Activated naive CD4-positive, alpha-beta T cell treated with Interleukin-2 at 50 U/mL for 16 hours (primary cell): ENCODE measurements around the gene WASF1.
"Not testable (repeated sequence)": the region's sequence is repeated elsewhere in the genome, so short reads cannot be mapped to it uniquely, and the experiment has no call there.

ENCODE experiments used
- DNase-seq: peaks from one replicate; pipeline ENCODE4 v3.0.0-alpha.2; 2020

The WASF1 gene

DNA sequence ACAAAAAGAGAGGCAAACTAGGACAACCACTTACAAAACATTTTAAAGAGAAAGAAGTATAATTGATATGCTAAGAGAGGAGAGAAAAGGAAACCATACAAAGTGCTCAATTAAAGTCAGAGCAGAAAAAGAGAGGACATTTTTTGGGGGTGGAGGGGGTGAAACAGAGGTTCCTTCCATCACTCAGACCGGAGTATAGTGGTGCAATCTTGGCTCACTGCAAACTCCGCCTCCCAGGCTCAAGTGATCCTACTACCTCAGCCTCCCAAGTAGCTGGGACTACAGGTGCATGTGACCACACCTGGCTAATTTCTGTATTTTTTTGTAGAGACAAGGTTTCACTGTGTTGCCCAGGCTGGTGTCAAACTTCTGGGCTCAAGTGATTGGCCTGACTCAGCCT, 9.4 kb downstream of the WASF1 start:
- DNase-seq, result no peak

DNA sequence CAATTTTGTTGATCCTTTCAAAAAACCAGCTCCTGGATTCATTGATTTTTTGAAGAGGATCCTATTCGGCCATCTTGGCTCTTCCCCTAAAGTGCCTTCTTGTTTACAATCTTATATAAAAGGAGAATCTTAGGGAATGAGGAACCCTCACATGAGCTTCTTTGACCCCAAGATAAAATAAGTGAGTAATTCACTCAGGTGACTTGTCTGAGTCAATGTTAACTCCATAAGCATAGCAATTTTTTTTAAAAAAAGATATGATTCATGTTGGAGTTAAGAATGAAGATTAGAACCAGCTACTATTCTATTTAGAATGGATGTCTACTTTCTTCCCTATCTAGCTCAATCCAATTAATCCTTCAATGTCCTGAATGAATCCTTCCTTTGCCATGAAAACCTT, 21.0 kb downstream of the WASF1 start:
- no peak for DNase-seq

DNA sequence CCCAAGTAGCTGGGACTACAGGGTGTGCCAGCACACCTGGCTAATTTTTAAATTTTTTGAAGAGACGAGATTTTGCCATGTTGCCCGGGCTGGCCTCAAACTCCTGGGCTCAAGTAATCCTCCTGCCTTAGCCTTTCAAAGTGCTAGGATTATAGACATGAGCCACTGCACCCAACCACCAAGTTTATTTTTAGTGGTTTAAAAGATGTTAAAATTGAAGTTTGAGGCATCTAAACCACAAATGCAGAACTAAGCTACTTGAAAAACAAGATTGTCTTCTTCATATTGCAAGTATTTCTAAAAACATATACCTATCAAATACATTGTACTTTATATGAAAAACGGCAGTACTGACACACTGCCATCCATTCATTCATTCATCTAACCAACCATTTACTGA, 31.6 kb downstream of the WASF1 start:
- no peak for DNase-seq

DNA sequence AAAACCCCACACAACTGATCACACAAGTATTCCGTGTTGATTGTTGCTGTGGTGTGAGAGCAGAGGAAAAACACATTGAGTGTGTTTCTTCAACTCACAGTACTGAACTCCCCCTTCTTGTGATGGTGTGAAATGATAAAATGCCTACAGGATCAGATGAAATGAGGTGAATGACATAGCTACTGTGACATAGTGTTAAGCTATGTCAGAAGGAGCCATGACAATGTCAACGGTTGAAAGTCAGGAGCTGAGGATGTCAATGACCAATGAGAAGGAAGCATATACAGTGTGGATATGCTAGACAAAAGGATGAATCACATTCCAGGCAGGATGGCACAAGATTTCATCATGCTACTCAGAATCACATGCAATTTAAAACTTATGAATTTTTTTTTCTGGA, 38.8 kb downstream of the WASF1 start:
- no peak for DNase-seq

DNA sequence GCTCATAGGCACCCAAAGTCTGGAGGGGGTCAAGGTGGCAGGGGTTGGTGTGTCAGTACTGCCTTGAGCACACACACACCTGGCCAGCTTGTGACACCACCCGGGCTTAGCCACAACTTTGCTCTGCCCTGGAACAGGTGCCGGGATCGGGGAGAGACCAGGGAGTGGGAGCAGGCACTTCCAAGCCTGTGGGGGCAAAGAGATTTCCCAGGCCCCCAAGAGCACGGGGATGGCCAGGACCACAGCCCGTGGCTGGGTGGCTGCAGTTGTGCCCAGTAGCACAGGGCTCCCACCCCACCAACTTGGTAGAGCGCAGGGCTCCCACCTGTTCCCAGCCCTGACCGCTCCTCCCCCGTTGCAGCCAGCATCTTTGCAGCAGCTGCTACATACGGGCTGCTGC, 40.4 kb downstream of the WASF1 start:
- no peak for DNase-seq

DNA sequence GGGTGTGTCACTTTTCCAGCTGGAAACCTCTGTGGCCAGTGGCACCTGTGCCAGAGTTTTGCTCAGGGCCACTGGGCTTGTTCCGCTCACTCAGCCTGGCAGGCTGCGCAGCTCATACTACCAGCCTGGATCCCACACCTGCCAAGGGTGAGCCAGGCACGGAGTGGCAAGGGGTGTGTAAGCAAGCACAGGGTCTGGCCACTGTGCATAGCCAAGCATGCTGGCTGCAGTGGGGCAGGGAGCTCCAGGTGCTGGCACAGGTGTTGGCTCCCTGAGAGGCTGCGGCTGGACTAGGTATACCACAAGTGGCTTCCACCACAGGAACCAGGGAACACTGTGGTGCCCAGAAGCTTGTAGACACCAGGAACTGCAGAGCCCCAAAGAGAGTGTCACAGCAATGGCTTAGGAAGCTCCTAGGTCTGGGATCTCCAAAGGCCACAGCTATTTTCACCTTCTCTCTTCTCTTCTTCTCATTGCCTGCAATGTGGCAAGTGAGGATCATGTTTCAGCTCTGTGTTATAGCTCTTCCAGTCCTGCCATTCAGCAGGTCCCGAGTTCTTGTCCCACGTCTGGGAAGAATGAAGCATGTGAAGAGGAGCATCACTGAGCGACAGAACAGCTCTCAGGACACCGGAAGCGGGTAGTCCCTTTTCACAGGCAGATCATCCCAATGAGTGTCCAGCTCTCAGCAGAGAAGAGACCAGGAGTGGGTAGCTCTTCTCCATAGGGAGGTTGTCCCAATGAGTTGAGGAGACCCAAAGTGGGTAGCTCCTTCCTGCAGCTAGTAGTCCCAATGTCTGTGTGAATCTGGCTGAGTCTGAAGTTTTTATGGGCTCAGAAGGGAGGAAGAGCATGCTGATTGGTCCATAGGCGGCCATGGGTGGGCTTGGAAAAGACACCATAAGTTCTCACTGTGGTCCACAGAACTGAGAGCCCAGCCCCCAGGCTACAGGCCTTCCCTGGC, 41.3 kb downstream of the WASF1 start:
- DNase-seq, result no peak

DNA sequence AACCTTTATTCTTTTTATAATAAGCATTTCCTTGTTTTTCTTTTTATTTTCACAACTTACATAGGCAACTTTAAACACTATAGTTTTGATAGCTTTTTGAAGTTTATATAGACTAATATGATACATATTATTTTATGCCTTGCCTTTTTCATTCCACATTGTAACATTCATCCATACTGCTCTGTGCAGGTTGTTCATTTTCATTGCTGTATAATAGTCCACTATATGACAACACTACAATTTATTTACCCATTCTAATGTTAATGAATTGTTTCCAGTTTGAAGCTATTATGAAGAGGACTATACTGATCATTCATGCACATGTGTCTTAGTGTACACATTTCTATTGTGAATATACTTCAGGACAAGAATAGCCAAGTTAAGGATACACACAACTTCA, 49.1 kb downstream of the WASF1 start:
- no peak for DNase-seq

DNA sequence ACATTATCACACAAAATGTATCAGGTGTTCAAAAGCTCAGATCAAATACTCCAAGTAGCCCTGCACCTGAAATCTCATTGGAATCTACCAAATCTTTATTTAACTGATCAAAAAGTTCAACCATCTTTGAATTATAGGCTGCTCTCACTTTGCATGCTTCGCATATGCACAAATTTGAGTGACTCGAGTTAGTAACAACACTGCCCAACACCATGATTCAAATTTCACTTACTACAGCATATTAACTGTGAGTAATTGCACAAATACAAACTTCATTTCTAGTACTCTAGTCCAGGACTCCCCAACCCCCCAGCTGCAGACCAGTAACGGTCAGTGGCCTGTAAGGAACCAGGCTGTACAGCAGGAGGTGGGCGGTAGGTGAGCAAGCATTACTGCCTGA, 51.1 kb downstream of the WASF1 start:
- no peak for DNase-seq

DNA sequence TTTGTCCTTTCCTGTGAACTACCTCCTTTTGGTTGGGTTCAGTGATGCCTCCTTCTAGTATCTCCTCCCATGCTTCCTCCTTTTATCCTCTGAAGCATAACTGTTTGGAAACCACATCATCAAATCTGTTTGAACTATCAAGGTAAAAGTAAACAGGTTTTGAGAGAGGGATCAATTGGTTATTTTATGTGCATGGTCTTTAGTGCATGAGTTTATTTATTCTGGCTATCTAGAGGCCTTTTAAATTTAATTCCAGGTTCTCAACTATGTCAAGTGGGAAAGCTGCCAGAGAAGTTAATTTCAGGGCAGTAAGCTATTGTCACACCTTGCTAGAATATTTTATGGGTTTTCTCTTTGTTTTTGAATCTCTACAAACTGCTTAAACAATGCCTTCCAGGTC, 54.1 kb downstream of the WASF1 start:
- no peak for DNase-seq

DNA sequence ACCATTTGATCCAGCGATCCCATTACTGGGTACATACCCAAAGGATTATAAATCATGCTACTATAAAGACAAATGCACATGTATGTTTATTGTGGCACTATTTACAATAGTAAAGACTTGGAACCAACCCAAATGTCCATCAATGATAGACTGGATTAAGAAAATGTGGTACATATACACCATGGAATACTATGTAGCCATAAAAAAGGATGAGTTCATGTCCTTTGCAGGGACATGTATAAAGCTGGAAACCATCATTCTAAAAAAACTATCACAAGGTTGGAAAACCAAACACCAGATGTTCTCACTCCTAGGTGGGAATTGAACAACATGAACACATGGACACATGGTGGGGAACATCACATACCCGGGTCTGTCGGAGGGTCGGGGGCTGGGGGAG, 57.8 kb downstream of the WASF1 start:
- DNase-seq, result not testable (repeated sequence)

DNA sequence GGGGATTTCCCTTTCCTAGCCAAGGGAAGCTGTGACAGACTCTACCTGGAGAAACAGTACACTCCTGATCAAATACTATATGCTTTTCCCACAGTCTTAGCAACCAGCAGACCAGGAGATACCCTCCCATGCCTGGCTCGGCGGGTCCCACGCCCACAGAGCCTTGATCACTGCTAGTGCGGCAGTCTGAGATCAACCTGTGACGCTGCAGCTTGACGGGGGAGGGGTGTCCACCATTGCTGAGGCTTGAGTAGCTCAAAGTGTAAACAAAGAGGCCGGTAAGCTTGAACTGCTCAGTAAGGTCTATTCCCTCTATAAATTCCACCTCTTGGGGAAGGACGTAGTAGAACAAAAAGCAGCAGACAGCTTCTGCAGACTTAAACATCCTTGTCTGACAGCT, 63.2 kb downstream of the WASF1 start:
- DNase-seq, result no peak

DNA sequence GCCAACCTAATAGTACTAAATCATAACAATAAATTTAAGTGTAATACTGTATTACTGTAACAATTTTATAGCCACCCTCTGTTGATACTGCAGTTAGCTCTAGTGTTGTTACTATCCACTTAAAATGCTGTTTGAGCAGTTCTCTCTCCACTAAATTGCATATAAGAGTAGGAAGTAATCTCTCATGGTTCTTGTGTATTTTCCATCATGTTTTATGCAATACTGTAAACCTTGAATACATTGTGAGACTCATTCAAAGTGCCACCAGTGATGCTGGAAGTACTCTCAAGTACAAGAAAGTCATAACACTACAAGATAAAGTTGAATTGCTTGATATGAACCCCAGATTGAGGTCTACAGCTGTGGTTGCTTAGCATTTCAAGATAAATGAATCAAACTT, 65.5 kb downstream of the WASF1 start:
- DNase-seq, result no peak

DNA sequence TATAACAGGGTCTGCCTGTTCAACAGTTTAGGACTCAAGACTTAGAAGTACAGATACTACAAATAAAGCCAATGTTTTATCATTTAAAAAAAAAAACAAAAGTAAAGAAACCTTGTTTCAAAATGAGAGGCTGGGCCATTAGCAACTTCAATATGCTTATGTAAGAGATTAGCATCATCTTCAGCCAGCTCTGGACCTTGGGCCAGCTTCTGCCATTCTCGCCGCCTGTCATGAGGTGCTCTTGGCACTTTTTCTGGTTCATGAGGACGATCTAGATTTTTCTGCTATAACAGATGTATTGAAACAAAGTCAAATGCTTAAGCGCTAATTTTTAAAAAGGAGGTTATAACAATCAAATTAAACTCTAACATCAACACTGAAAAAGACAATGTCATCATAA, 74.2 kb downstream of the WASF1 start:
- no peak for DNase-seq

DNA sequence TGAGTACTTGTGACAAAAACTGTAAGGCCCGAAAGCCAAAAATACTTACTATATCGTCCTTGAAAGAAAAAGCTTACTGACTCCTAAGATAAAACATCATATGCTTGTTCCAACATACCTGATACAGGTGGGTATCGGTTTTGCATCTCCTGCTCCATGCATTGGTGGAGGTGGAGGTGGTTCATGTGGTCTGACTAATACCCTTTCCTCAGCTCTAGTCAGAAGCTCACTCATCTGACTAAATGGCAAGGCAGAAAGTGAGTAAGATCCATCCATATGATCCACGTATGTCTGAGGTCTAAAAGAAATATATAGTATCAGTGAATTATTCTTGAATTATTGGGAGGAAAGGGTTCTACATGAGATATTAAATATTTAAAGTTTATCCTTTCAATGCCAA, 76.2 kb downstream of the WASF1 start:
- no peak for DNase-seq

DNA sequence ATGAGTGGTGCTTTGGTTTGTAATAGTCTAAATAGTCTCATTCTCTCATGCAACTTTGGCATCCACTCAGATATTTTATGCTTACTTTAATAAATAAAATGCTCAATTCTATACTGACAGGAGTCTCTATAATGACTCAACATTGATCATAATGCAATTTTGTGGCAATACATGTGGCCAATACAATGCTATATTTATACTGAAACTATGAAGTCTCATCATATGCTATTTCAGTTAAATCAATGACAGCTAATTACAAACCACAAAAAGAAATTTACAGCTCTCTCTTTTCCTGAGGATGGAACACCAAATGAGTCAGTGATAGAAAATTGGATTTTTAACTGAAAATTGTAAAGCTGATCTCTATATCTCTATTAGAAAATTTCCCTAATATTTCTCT, 77.1 kb downstream of the WASF1 start:
- no peak for DNase-seq

DNA sequence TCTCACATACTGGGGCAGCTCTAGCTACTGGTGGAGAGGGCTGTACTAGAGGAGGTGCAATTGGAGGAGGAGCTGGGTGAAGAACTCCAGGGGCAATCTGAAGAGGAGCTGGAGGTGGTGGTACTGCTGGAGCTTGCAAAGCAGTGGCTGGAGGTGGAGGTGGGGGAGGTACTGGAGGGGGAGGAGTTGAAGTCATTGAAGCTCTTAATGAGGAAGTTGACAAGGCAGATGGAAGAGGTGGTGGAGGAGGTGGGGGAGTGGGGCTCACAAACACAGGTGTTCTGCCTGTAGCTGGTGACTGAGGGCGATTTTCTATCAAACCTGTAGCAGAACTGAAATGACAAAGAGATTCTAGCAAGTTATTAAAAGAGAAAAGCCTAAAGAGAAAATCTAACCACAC, 77.6 kb downstream of the WASF1 start:
- no peak for DNase-seq

DNA sequence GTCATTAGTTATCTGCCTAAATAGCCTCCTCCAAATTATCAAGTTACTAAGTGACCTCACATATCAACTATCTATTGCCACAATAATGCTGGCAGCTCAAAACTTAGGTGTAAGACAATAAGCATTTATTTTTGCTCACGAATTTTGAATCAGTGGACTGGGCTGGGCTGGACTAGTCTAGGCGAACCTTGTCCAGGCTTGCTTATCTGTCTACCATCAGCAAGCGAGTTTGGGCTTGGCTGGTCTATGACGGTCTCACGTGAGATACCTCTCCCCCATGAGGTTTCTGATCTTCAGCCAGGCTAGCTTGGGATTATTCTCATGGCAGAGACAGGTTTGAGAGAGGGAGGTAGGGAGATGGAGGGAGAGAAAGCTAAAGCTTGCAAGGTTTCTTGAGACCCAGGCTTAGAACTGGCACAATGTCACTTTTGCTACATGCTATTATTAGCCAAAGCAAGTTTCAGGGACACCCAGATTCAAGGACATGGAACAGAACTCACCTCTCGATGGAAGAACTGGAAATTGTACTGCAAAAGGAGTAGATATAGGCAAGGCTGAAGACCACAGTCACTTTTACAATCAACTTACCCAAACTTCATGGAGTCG, 80.9 kb downstream of the WASF1 start:
- no peak for DNase-seq

DNA sequence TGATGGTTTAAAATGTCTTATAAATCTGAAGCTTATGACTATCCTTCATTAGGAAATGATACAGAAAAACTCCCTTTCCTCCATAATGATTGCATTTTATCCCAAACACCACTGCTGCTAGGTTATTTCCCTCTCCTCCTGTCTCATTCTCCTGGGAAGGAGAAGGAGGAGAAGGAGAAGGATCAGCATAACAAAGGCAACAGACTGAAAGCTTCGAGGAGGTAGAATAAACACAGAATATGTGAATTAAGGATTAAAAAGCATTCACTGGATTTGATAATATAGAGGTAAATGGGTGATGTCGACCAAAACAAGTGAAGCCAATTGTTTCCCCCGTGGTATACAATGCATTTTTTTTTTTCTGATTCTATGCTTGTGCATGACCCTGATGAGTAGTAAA, 82.0 kb downstream of the WASF1 start:
- no peak for DNase-seq

DNA sequence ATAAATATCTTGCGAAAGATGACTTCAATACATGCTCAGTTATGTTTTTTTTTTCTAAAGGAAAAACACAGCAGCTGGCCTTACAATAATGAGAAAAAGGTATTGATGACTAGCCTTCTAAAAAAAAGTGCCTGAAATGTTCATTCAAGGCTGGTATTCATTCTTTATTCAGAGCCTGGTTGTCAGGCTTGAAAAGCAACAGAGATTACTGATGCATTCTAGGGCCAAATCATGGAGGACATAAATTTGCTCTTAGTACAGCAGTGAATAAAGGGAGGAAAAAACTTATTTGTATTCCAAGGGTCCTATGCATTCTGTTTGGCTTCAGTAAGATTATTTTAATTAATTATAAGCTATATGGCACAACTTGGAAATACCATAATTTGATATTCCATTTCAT, 83.5 kb downstream of the WASF1 start:
- no peak for DNase-seq

DNA sequence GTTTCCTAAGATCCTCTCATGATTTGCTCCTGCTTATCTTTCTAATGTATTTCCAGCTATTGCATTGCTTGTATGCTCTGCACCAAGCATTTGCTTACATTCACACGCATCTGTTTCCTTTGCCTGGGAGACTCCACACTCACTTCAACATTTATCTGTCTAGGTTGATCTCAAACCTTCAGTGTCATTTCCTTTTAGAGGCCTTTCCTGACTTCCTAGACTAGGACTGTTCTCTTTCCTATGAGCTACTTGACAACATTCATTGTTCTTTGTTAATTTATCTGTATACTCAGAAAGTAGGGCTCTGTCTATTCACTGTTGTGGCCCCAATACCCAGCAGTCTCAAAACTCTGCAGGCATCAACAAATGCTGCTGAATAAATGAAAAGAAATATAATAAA, 84.4 kb downstream of the WASF1 start:
- no peak for DNase-seq

DNA sequence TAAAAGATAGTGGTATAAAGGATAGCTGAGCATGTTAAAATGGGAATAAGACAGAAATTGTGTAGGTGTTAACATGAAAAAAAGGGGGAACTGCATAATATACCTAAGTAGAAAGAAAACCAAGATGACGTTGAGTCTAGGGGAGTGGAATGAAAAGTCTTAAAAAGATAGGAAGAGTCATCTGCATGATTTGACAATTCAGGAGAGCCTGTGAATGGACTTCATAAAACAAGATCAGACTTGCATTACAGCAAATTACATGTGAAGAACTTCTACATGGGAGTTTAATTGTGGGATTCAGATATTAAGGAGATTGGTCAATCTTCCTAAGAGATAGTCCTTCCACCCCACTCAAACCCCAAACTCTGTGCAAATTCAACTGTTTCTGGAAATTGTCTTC, 85.5 kb downstream of the WASF1 start:
- DNase-seq, result no peak

DNA sequence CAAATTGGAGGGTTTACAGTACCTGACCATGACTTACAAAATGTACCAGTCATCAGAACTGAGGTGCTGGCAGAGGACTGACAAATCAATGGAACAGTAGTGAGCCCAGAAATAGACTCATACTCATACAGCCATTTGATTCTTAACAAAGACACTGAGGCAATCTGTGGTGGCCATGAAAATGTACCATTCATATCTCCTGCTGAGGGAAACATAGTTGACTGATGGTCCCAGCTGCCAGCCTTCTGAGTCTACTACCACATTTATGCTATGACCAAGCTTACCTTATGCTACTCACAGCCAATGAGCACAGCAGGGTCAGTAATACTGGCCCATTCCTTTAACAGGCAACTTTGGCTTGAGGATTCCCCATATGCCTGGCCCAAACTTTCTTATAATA, 88.6 kb downstream of the WASF1 start:
- no peak for DNase-seq

DNA sequence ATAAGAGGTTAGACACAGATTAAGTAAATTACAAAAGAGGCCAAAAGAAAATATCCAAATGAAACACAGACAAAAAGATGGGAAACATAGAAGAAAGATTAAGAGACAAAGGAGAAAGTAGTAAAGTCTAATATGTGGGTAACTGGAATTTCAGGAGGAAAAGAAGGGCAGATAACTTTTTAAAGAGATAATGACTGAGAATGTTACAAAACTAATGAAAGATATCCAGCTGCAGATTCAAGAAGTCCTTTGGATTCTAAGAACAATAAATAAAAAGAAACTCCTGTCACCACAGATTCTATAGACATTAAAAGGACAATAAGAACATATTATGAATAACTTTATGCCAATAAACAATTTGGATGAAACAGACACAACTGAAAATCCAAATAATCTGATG, 90.1 kb downstream of the WASF1 start:
- DNase-seq, result no peak

DNA sequence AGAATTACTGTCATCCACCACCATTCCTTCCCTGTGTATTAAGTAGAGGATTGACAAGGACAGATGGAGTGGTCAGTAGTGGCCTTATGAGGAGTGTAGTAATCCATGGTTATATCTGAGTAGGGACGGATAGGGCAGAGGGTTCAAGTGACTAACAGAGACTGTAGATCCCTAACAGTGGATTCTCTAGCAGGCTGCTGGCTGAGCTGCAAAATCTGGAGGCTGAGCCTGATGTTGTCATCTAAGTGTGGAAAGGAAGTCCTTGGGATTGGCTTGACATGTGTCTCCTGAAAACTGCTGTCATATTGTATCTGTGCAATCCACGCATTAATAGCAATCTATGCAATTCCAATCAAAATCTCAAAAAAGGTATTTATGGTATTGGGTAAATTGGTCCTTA, 94.2 kb downstream of the WASF1 start:
- no peak for DNase-seq
